Neural cell (in vitro differentiated cells): ENCODE measurements around the gene FOXK2. TPM values are rescaled to one million over a fixed set of nuclear protein-coding genes. Genes with fewer than 3 reads are reported as not detected.

Experiments
- H2AFZ ChIP-seq: fragments of 200-600, 300-800 bp; sonication (generic), shearing (Covaris generic); 2 replicates; pipeline ENCODE4 v1.6.0; 2014; ENCODE audit warnings: low read depth, mild to moderate bottlenecking, antibody characterized with exemption, low read length, moderate library complexity
- H3F3A ChIP-seq: fragments of 200-600 bp; shearing (Covaris generic); 2 replicates; pipeline ENCODE4 v1.6.1; 2016; ENCODE audit warnings: mild to moderate bottlenecking, moderate library complexity, mixed read lengths, antibody characterized with exemption, low read length; ENCODE audit not compliant: insufficient read depth, poor library complexity, severe bottlenecking
- H3K27ac ChIP-seq: fragments of 200-600, 300-800 bp; sonication (generic), shearing (Covaris generic); 2 replicates; pipeline ENCODE4 v1.5.1; 2014; ENCODE audit warnings: mild to moderate bottlenecking, low read length, moderate library complexity
- H3K27me3 ChIP-seq: fragments of 300-800, 200-600 bp; sonication (generic), shearing (Covaris generic); 2 replicates; pipeline ENCODE4 v1.6.0; 2014; ENCODE audit warnings: mild to moderate bottlenecking, low read depth, low read length, moderate library complexity; ENCODE audit not compliant: insufficient read depth
- H3K36me3 ChIP-seq: fragments of 300-800, 200-600 bp; sonication (generic), shearing (Covaris generic); 2 replicates; pipeline ENCODE4 v1.5.1; 2014; ENCODE audit warnings: mild to moderate bottlenecking, antibody characterized with exemption, low read length, moderate library complexity; ENCODE audit not compliant: insufficient read depth
- H3K4me2 ChIP-seq: fragments of 300-800, 200-600 bp; sonication (generic), shearing (Covaris generic); 2 replicates; pipeline ENCODE4 v1.6.0; 2014; ENCODE audit warnings: mild to moderate bottlenecking, low read length
- H3K4me3 ChIP-seq: fragments of 300-800, 200-600 bp; sonication (generic), shearing (Covaris generic); 2 replicates; pipeline ENCODE4 v1.5.1; 2014; ENCODE audit warnings: mild to moderate bottlenecking, low read length, moderate library complexity
- H3K79me2 ChIP-seq: fragments of 200-600 bp; shearing (Covaris generic); replicated peaks from 2 replicates; pipeline ENCODE4 v1.6.0; 2014; ENCODE audit warnings: mild to moderate bottlenecking, low read length, moderate library complexity; ENCODE audit not compliant: insufficient read depth
- H3K9ac ChIP-seq: fragments of 300-800, 200-600 bp; sonication (generic), shearing (Covaris generic); 2 replicates; pipeline ENCODE4 v1.6.1; 2016; ENCODE audit warnings: mild to moderate bottlenecking, low read length, mixed read lengths
- H3K9me2 ChIP-seq: fragments of 200-600 bp; shearing (Covaris generic); 2 replicates; pipeline ENCODE4 v1.6.1; 2016; ENCODE audit warnings: mild to moderate bottlenecking, low read length, mixed read lengths; ENCODE audit not compliant: insufficient read depth
- H3K9me3 ChIP-seq: fragments of 200-600, 300-800 bp; sonication (generic), shearing (Covaris generic); 2 replicates; pipeline ENCODE4 v1.6.1; 2016; ENCODE audit warnings: mild to moderate bottlenecking, mixed run types, low read length, moderate library complexity, mixed read lengths
- H4K20me1 ChIP-seq: fragments of 200-600 bp; shearing (Covaris generic); 2 replicates; pipeline ENCODE4 v1.6.1; 2016; ENCODE audit warnings: mild to moderate bottlenecking, mixed run types; ENCODE audit not compliant: insufficient read depth
- EP300 ChIP-seq: fragments of 450-650 bp; conservative IDR thresholded peaks from 2 replicates; pipeline ENCODE4 v1.6.1; 2014; ENCODE audit warnings: antibody characterized with exemption, mild to moderate bottlenecking, moderate library complexity; ENCODE audit not compliant: poor library complexity, severe bottlenecking
- EZH2 ChIP-seq: fragments of 200-600, 300-800 bp; shearing (Covaris generic), sonication (generic); IDR thresholded peaks from 2 replicates; pipeline ENCODE4 v1.6.1; 2014; ENCODE audit warnings: antibody characterized with exemption, low read length, borderline replicate concordance, mild to moderate bottlenecking; ENCODE audit not compliant: insufficient read depth, poor library complexity, severe bottlenecking
- MXI1 ChIP-seq: fragments of 450-650 bp; conservative IDR thresholded peaks from 2 replicates; pipeline ENCODE4 v1.6.1; 2014; ENCODE audit warnings: antibody characterized with exemption, mild to moderate bottlenecking; ENCODE audit not compliant: poor library complexity, severe bottlenecking
- POLR2AphosphoS5 ChIP-seq: IDR thresholded peaks from 2 replicates; pipeline ENCODE4 v1.6.1; 2012
- RAD21 ChIP-seq: fragments of 450-650 bp; conservative IDR thresholded peaks from 2 replicates; pipeline ENCODE4 v1.6.1; 2014; ENCODE audit warnings: antibody characterized with exemption, mild to moderate bottlenecking, moderate library complexity
- SMC3 ChIP-seq: fragments of 450-650 bp; conservative IDR thresholded peaks from 2 replicates; pipeline ENCODE4 v1.6.1; 2014; ENCODE audit warnings: antibody characterized with exemption, mild to moderate bottlenecking, moderate library complexity; ENCODE audit not compliant: poor library complexity
- TAF1 ChIP-seq: IDR thresholded peaks from 2 replicates; pipeline ENCODE4 v1.6.1; 2012; ENCODE audit warnings: low read depth
- polyA plus RNA-seq: library from polyadenylated mRNA; depleted of rRNA; stranded (reverse); fragments of >200 nt; gene quantifications from 2 replicates; pipeline ENCODE4 v1.2.3, GENCODE V29; 2014
- TF ChIP-seq, protein P1 (sequence below): fragments of 450-650 bp; IDR thresholded peaks from 2 replicates; pipeline ENCODE4 v1.5.1; 2014; ENCODE audit warnings: antibody characterized with exemption, mild to moderate bottlenecking, moderate library complexity; ENCODE audit not compliant: poor library complexity, severe bottlenecking
- TF ChIP-seq, protein P2 (sequence below): IDR thresholded peaks from 2 replicates; pipeline ENCODE4 v1.6.1; 2012; ENCODE audit warnings: borderline replicate concordance

FOXK2 gene
- polyA plus RNA-seq, 1 donor from 2014 or later: 24.4 TPM

- H3K79me2 ChIP-seq: no peaks in the 10 kb centered on the region
- no peaks in the 10 kb centered on the region for H3F3A ChIP-seq
- no peaks in the 10 kb centered on the region for H3K9me2 ChIP-seq
- H2AFZ ChIP-seq: no peak overlapping the region
- no peaks in the 10 kb centered on the region for H3K9me3 ChIP-seq
- no peak overlapping the region for H3K4me3 ChIP-seq
- H3K27me3 ChIP-seq: no peaks in the 10 kb centered on the region
- no peaks in the 10 kb centered on the region for H4K20me1 ChIP-seq
- H3K9ac ChIP-seq: no peak overlapping the region
- TF ChIP-seq, protein P1, sequence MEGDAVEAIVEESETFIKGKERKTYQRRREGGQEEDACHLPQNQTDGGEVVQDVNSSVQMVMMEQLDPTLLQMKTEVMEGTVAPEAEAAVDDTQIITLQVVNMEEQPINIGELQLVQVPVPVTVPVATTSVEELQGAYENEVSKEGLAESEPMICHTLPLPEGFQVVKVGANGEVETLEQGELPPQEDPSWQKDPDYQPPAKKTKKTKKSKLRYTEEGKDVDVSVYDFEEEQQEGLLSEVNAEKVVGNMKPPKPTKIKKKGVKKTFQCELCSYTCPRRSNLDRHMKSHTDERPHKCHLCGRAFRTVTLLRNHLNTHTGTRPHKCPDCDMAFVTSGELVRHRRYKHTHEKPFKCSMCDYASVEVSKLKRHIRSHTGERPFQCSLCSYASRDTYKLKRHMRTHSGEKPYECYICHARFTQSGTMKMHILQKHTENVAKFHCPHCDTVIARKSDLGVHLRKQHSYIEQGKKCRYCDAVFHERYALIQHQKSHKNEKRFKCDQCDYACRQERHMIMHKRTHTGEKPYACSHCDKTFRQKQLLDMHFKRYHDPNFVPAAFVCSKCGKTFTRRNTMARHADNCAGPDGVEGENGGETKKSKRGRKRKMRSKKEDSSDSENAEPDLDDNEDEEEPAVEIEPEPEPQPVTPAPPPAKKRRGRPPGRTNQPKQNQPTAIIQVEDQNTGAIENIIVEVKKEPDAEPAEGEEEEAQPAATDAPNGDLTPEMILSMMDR: no peak
- no peak for TF ChIP-seq TAF1
- no peak for TF ChIP-seq EP300
- TF ChIP-seq RAD21: no peak
- TF ChIP-seq POLR2AphosphoS5: no peak
- no peak for TF ChIP-seq MXI1
- TF ChIP-seq EZH2: no peak
- no peak for TF ChIP-seq SMC3
- TF ChIP-seq, protein P2, sequence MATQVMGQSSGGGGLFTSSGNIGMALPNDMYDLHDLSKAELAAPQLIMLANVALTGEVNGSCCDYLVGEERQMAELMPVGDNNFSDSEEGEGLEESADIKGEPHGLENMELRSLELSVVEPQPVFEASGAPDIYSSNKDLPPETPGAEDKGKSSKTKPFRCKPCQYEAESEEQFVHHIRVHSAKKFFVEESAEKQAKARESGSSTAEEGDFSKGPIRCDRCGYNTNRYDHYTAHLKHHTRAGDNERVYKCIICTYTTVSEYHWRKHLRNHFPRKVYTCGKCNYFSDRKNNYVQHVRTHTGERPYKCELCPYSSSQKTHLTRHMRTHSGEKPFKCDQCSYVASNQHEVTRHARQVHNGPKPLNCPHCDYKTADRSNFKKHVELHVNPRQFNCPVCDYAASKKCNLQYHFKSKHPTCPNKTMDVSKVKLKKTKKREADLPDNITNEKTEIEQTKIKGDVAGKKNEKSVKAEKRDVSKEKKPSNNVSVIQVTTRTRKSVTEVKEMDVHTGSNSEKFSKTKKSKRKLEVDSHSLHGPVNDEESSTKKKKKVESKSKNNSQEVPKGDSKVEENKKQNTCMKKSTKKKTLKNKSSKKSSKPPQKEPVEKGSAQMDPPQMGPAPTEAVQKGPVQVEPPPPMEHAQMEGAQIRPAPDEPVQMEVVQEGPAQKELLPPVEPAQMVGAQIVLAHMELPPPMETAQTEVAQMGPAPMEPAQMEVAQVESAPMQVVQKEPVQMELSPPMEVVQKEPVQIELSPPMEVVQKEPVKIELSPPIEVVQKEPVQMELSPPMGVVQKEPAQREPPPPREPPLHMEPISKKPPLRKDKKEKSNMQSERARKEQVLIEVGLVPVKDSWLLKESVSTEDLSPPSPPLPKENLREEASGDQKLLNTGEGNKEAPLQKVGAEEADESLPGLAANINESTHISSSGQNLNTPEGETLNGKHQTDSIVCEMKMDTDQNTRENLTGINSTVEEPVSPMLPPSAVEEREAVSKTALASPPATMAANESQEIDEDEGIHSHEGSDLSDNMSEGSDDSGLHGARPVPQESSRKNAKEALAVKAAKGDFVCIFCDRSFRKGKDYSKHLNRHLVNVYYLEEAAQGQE: no peak
- no peak overlapping the region for H3K4me2 ChIP-seq
- no peak overlapping the region for H3K27ac ChIP-seq
- no peaks in the 10 kb centered on the region for H3K36me3 ChIP-seq
These were observed 30.4 kb upstream of the FOXK2 start for GRCh38 chr17:82489117-82489516.

GRCh38 chr17:82489851-82490511, 29.6 kb upstream of the FOXK2 start:
- Histone ChIP-seq H3K9me2 (no peaks in the 10 kb centered on the region), H3K27me3 (no peaks in the 10 kb centered on the region), H3K9me3 (no peaks in the 10 kb centered on the region), H3K4me3 (no peak overlapping the region), H3K4me2 (no peak overlapping the region), H2AFZ (no peak overlapping the region), H3K9ac (no peak overlapping the region), H3K79me2 (no peaks in the 10 kb centered on the region), H3K27ac (no peak overlapping the region), H3K36me3 (no peaks in the 10 kb centered on the region), H4K20me1 (no peaks in the 10 kb centered on the region), H3F3A (no peaks in the 10 kb centered on the region)
- TF ChIP-seq EP300: no peak
- no peak for TF ChIP-seq EZH2
